ENCODE results near the gene CHGA.

Gene CHGA

DNA sequence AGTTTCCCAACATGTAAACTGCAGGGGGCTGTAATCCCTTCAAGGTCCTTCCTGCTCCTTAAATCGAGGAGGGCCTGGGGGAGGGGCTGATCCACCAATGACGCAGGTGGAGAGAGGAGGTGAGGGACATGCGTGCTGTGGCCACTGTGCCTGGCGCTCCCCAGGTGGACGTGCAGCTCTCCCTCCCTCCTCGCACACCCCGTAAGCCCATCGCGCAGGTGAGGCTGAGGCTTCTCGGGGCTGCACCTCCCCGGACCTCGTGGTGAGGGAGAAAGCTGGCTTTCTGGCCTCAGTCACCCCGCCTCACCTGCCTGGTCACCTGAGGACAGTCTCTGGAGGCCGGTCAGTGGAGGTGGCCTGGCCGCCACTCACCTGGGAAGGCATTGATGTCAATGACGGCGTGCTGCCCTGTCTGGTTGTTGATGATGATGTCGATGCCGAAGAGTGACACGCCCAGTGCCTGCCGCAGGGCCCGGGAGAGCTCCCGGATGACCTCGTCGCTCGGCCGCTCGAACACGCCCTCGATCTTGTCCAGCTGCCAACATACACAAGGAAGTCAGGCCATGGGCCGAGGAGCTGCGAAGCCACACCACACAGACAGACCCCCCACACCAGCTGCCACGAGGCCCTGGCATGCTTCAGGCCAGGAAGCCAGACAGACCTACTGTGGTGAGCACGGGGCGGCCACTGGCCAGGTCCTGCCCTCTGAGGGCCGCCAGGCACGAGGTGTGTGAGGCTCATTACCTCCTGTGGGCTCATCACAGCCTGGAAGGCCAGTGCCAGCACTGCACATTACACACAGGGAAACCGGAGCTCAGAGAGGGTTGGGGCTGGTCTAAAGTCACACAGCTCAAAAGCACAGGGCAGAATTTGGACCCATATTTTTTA, 23.3 kb downstream of the CHGA start:
- DNase-seq: no peak

GRCh38 chr14:92946847-92947545, 24.0 kb downstream of the CHGA start:
- DNase-seq: no peak

DNA sequence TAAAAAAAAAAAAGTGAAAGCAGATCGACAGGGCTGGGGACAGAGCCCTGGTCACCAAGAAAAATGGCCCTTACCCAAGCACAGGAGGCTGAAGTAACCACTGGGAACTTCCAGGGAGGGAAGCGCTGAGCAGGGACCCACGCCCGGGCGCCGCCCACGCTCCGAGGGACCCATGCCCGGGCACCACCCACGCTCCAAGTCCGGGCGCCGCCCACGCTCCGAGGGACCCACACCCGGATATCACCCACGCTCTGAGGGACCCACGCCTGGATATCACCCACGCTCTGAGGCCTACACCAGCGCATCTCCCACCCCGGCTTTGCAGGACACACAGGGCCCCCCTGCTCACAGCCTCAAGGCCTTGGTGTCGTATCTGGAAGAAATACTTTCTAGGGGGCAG, 25.7 kb downstream of the CHGA start:
- DNase-seq: no peak

DNA sequence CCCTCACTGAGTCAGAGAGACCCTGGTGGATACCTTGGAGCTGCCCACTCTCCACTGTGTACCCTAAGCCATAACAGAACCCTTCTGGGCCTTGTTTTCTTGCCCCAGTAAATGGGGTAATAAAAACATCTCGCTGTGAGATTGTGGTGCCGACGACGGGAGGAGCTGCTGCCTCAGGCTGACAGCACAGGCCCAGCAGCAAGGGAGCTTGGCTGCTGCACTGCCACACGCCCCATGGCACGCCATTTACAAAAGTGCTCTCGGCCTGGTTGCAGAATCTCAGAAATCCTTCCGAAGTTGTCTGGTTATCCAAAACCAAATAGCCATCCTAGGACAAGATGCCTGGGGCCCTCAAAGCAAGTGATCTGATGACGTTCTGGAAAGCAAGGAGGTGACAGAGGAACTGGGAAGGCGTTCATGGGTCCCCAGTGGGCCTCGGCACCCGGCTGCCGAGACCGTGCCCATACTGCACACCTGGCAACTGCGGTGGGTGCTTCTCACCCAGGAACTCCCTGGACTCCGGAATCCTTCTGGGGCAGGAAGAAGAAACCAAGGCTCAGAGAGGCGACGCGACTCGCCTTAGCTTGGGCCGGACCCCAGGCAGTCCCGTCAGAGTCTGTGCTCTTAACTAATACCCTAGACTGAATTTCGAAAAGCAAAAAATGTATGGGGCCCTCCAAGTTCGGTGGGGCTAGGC, 26.7 kb downstream of the CHGA start:
- no peak for DNase-seq

DNA sequence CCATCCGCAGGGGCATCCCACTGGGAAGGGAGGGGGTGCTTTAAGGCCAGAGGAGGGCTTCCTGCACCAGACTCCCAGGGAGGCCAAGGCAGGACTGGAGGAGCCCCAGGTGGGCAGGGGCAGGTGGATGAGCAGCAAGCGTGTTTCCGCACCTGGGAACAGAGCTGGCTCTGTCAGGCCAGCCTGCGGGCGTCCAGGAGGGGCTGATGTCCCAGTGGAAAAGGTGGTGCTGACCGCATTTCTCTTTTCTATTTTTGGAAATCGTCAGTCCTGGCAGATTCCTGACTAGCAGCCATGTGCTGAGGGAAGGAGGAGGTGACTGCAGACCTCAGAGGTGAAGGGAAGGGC, 27.2 kb downstream of the CHGA start:
- DNase-seq: no peak

GRCh38 chr14:92950773-92951172, 27.8 kb downstream of the CHGA start:
- no peak for DNase-seq

GRCh38 chr14:92951261-92951660, 28.3 kb downstream of the CHGA start:
- DNase-seq: no peak

GRCh38 chr14:92951912-92952471, 29.0 kb downstream of the CHGA start:
- peak; percentile 42 for DNase-seq

DNA sequence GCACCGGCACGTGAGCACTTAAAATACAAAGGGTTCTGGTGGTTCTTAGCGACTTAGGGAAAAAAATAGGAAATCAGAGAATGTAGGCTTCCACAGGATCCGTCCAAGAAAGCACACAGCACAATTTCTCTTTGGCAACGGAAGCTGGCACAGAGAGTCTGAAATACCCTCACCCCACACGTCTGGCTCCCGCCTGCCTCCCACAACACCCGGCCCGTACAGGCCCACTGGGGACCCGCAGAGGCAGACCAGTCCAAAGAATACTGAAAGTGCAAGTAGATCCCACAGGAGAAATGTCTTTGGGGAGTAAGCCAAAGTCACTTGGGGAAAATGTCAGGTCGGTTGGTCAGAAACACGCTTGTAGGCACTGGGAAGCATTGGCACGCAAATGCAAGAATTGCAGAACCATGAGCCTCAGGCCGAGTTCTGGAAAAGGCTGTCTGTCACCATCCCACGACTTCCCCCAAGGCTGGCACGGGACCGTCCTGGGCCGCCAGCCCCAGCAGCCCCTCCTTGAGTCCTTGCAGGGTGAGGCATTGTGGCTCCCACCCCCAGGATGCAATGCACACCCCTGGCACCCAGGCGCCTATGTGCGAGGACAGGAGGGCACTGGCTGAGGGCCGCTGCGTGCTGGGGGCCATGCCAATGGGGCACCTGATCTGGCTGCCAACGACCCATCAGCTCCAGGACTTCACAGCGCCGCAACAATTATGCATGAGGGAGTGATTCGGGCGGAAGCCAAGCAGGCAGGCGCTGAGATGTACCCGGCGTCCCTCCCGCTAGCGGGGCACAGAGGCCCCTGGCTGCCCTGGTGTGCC, 29.7 kb downstream of the CHGA start:
- DNase-seq: no peak

DNA sequence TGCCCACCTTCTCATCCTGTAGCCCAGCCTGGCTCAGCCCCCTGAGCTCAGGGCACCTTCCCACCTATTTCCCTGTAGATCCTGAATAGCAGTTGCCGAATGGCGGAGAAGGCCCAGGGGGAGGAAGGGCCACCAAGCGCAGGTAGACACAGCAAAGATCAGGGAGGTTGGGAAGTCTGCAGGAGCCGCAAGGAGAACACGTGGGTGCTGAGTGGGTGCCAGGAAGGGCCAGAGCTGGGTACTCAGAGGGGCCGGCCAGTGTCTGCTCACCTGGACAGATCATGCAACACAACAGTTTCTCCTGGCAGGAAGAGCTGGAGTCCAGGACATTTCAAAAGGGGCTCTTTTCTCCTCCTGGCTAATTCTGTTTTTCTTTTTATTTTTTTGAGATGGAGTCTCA, 30.6 kb downstream of the CHGA start:
- no peak for DNase-seq

DNA sequence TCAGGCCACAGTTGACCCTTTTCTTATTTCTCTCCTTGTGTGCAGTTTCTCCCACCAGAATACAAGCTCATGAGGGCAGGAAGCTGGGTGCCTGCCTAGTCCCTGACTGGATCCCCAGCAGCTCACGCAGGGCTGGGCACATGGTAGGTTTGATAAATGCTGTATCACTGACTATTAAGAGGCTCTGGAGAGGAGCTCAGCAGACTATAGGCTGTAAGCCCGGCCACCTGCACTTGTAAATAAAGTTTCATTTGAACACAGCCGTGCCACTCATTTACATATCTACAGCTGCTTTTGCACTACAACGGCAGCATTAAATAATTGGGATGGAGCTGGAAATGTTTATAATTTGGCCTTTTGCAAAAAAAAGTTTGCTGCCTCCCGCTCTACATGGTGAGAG, 32.0 kb downstream of the CHGA start:
- DNase-seq: no peak

DNA sequence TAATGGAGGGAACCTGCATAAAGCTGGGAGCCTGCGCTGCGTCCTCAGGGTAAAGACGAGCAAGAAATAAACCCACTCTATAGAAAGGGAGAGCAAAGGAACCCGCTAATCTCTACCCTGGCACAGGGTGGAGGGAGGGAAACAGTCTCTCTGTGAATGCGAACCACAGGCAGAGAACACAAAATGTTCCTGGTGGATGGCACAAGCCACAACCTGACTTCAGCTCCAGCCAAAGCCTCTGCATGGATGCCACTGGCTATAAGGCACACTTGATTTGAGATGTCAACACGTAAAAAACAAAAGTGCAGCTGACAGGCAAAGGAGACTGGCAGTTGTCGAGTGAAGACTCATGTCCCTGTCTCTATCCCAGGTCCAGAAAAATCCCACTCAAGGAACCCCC, 32.4 kb downstream of the CHGA start:
- DNase-seq: no peak

DNA sequence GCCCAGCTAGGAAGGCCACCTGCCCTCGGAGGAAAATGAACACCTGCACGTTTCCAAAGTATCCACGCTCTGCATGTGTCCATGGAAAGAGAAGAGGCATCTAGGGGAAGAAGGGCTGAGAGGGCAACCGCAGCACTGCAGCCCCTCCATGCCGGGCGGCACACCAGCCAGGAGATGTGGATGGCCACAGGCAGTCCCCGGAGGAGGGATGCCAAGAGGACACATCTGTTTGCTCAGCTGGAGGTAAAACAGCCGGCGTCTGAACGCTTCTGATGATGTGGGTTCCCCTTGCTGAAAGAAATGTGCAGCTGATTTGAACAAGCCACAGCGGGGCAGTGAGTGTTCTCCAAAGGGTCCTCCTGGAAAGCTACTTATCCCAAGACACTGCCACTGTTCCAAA, 34.0 kb downstream of the CHGA start:
- peak; percentile 83 for DNase-seq

- peak; percentile 78 for DNase-seq
These were observed 35.6 kb downstream of the CHGA start for GRCh38 chr14:92958373-92959188.

GRCh38 chr14:92959189-92959531, 36.2 kb downstream of the CHGA start:
- peak; percentile 78 for DNase-seq

- DNase-seq: peak; percentile 72
These were observed 37.1 kb downstream of the CHGA start for GRCh38 chr14:92959761-92960680.

GRCh38 chr14:92960706-92961566, 38.0 kb downstream of the CHGA start:
- DNase-seq: no peak

GRCh38 chr14:92961567-92961855, 38.6 kb downstream of the CHGA start:
- no peak for DNase-seq

DNA sequence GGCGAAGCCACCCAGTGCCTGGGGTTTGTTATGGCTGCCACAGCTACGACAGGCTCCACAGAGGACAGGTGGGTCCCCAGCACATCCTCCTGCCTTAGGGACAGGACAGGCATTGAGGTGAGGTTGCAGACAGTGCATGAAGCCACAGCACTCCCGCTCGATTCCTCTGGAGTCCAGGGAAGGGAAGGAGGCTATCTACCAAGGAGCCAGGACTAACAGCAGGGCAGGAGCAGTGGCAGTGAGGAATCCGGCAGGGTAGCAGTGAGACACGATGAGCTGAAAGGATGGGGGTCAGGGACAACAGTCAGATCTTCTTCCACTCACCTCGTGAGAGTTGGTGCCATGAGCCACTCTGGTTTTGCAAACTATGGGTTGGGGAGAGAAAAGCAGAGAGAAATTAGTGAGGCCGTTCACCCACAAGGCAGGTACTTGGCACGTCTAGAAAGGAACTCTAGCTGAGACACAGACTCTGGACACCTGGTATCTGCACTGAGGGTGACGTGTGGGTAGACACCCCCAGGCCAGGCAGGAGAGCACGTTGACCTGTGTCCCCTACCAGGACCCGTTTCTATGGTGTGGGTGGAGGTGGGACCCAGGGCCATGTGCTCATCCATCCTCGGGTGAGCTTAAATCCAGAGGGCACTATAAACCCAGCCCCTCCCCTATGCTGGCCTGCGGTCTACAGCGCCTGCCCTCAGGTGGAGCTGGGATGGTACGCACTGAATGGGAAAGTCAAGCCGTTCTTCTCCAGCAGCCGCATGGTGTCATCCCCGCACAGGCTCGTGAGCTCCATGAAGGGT, 39.3 kb downstream of the CHGA start:
- no peak for DNase-seq

All from NCI-H1092 treated with DMSO at 0.1 percent for 48 hours (cell line).